Neuronal stem cell (in vitro differentiated cells): Measurements from ENCODE around the gene DUSP9.

Experiments
- DNase-seq: peaks from one replicate; pipeline ENCODE4 v3.0.0-alpha.2; 2013; ENCODE audit warnings: low spot score
- H2AFZ ChIP-seq: one replicate; pipeline ENCODE4 v1.6.1; 2013; ENCODE audit warnings: mild to moderate bottlenecking, low read length, inconsistent platforms
- H2AK5ac ChIP-seq: 2 replicates; pipeline ENCODE4 v1.6.1; 2013; ENCODE audit warnings: low read depth, mild to moderate bottlenecking, inconsistent platforms, low read length, moderate library complexity, mixed read lengths
- H2BK120ac ChIP-seq: 2 replicates; pipeline ENCODE4 v1.6.1; 2013; ENCODE audit warnings: low read depth, mild to moderate bottlenecking, inconsistent platforms, low read length, moderate library complexity, mixed read lengths
- H2BK12ac ChIP-seq: one replicate; pipeline ENCODE4 v1.6.1; 2013; ENCODE audit warnings: low read length, inconsistent platforms
- H2BK15ac ChIP-seq: 2 replicates; pipeline ENCODE4 v1.6.1; 2013; ENCODE audit warnings: mild to moderate bottlenecking, low read length, inconsistent platforms, mixed read lengths
- H2BK5ac ChIP-seq: one replicate; pipeline ENCODE4 v1.6.1; 2013; ENCODE audit warnings: inconsistent platforms, mild to moderate bottlenecking, low read length, moderate library complexity
- H3K14ac ChIP-seq: one replicate; pipeline ENCODE4 v1.6.1; 2013; ENCODE audit warnings: low read length, inconsistent platforms
- H3K18ac ChIP-seq: 2 replicates; pipeline ENCODE4 v1.6.1; 2013; ENCODE audit warnings: low read length, inconsistent platforms
- H3K23ac ChIP-seq: 2 replicates; pipeline ENCODE4 v1.6.1; 2013; ENCODE audit warnings: low read depth, mild to moderate bottlenecking, mixed read lengths, low read length, inconsistent platforms; ENCODE audit not compliant: poor library complexity
- H3K27ac ChIP-seq: replicated peaks from 3 replicates; pipeline ENCODE4 v1.5.1; 2013; ENCODE audit warnings: low read length, inconsistent platforms
- H3K27me3 ChIP-seq, 3 experiments: 2 replicates each; pipeline ENCODE4 v1.6.1; 2013; ENCODE audit warnings: low read length in 3 of 3, mild to moderate bottlenecking in 2 of 3, inconsistent platforms in 1 of 3, low read depth in 1 of 3, mixed read lengths in 1 of 3, moderate library complexity in 1 of 3; ENCODE audit not compliant: control insufficient read depth in 3 of 3, insufficient read depth in 3 of 3
- H3K36me3 ChIP-seq, 2 donors: replicated peaks in 1 of 2; 2 replicates each; pipeline ENCODE4 v1.6.1; 2013; ENCODE audit warnings: low read length in 2 of 2; ENCODE audit not compliant: control insufficient read depth in 2 of 2, insufficient read depth in 2 of 2
- H3K4ac ChIP-seq: 2 replicates; pipeline ENCODE4 v1.6.1; 2013; ENCODE audit warnings: inconsistent platforms, mild to moderate bottlenecking, low read length, moderate library complexity
- H3K4me1 ChIP-seq, 2 donors: 1 replicate in 1 of 2; 2 replicates in 1 of 2; pipeline ENCODE4 v1.6.1; 2013; ENCODE audit warnings: low read length in 2 of 2, low read depth in 1 of 2; ENCODE audit not compliant: control insufficient read depth in 2 of 2, insufficient read depth in 1 of 2
- H3K4me2 ChIP-seq: one replicate; pipeline ENCODE4 v1.6.1; 2013; ENCODE audit warnings: mild to moderate bottlenecking, low read length, inconsistent platforms; ENCODE audit not compliant: insufficient read depth, poor library complexity, severe bottlenecking
- H3K4me3 ChIP-seq, 2 donors: 2 replicates each; pipeline ENCODE4 v1.5.1; 2013; ENCODE audit warnings: low read length in 2 of 2, mild to moderate bottlenecking in 2 of 2, inconsistent platforms in 1 of 2, moderate library complexity in 1 of 2
- H3K79me1 ChIP-seq: one replicate; pipeline ENCODE4 v1.6.1; 2013; ENCODE audit warnings: low read depth, mild to moderate bottlenecking, inconsistent platforms, low read length, moderate library complexity
- H3K9ac ChIP-seq: one replicate; pipeline ENCODE4 v1.6.1; 2013; ENCODE audit warnings: mild to moderate bottlenecking, low read depth, low read length, inconsistent platforms; ENCODE audit not compliant: poor library complexity
- H3K9me3 ChIP-seq, 2 donors: replicated peaks in 1 of 2; 2 replicates each; pipeline versions ENCODE3 to v1.6.1; 2013; ENCODE audit warnings: low read length in 2 of 2, mild to moderate bottlenecking in 2 of 2, inconsistent platforms in 1 of 2, low read depth in 1 of 2, mixed read lengths in 1 of 2, moderate library complexity in 1 of 2; ENCODE audit not compliant: control insufficient read depth in 2 of 2, insufficient read depth in 1 of 2
- H4K8ac ChIP-seq: one replicate; pipeline ENCODE4 v1.6.1; 2013; ENCODE audit warnings: low read depth, mild to moderate bottlenecking, inconsistent platforms, low read length, moderate library complexity
- H4K91ac ChIP-seq: one replicate; pipeline ENCODE4 v1.6.1; 2013; ENCODE audit warnings: low read length, low read depth, mild to moderate bottlenecking, inconsistent platforms; ENCODE audit not compliant: poor library complexity
- WGBS, 2 donors: extraction: QIAGEN DNeasy Blood & Tissue Kit; methylation state at CpG; one replicate each; pipeline ENCODE4 v1.1.7; 2013; ENCODE audit warnings: missing lambda C conversion rate in 2 of 2, mixed read lengths in 1 of 2; ENCODE audit not compliant: insufficient read length in 2 of 2, insufficient replicate concordance in 1 of 2; ENCODE audit errors: extremely low coverage in 2 of 2; 5-methylcytosine and 5-hydroxymethylcytosine counted together

DUSP9 gene

GRCh38 chrX:153641627-153642026, 5.4 kb upstream of the DUSP9 start:
- Histone ChIP-seq H3K9me3 (no peaks in the 10 kb centered on the region), H2BK120ac (no peak overlapping the region), H3K4me2 (peak overlapping the region; percentile 49), H2AFZ (peak overlapping the region; percentile 15), H2BK5ac (no peak overlapping the region), H3K27ac (no peak overlapping the region), H2AK5ac (no peak overlapping the region), H3K4ac (no peak overlapping the region), H3K18ac (peak overlapping the region; percentile 44), H3K14ac (no peak overlapping the region), H3K23ac (no peak overlapping the region), H3K27me3 (peaks cover 4 to 90% (median 38%) of the 10 kb centered on the region in 3 experiments), H3K4me3 (no peak overlapping the region), H3K4me1 (peaks cover 14 to 16% of the 10 kb centered on the region in 2 donors), H3K9ac (no peak overlapping the region), H4K91ac (no peak overlapping the region), H2BK15ac (no peak overlapping the region), H3K79me1 (no peaks in the 10 kb centered on the region), H3K36me3 (no peaks in the 10 kb centered on the region), H4K8ac (no peak overlapping the region), H2BK12ac (no peak overlapping the region)
- no CpG with 5 or more reads among the region's 8 CpGs for WGBS, 2 donors
- DNase-seq: no peak

GRCh38 chrX:153642051-153642654, 4.8 kb upstream of the DUSP9 start:
- H4K91ac ChIP-seq: no peak overlapping the region
- peak overlapping the region; percentile 49 for H3K4me2 ChIP-seq
- WGBS, 2 donors: no CpG with 5 or more reads among the region's 62 CpGs
- H3K79me1 ChIP-seq: no peaks in the 10 kb centered on the region
- H2BK12ac ChIP-seq: no peak overlapping the region
- H4K8ac ChIP-seq: no peak overlapping the region
- no peaks in the 10 kb centered on the region for H3K9me3 ChIP-seq
- H2BK5ac ChIP-seq: no peak overlapping the region
- no peak overlapping the region for H2BK15ac ChIP-seq
- H2AK5ac ChIP-seq: no peak overlapping the region
- H3K4ac ChIP-seq: no peak overlapping the region
- H3K36me3 ChIP-seq: no peaks in the 10 kb centered on the region
- H3K4me3 ChIP-seq: peak overlapping the region in 1 of 2 donors; percentile 21
- no peak overlapping the region for H3K9ac ChIP-seq
- peaks cover 4 to 89% (median 41%) of the 10 kb centered on the region in 3 experiments for H3K27me3 ChIP-seq
- H3K4me1 ChIP-seq: peaks cover 14 to 16% of the 10 kb centered on the region in 2 donors
- peak overlapping the region; percentile 44 for H3K18ac ChIP-seq
- H2BK120ac ChIP-seq: no peak overlapping the region
- no peak overlapping the region for H3K27ac ChIP-seq
- H3K14ac ChIP-seq: no peak overlapping the region
- DNase-seq: no peak
- peak overlapping the region; percentile 22 for H2AFZ ChIP-seq
- no peak overlapping the region for H3K23ac ChIP-seq

- no peak overlapping the region for H3K9ac ChIP-seq
- H3K27ac ChIP-seq: no peak overlapping the region
- H3K23ac ChIP-seq: no peak overlapping the region
- H3K4ac ChIP-seq: no peak overlapping the region
- peak overlapping the region; percentile 85 for H3K18ac ChIP-seq
- H3K79me1 ChIP-seq: no peaks in the 10 kb centered on the region
- H2BK120ac ChIP-seq: no peak overlapping the region
- peak overlapping the region; percentile 47 for H3K14ac ChIP-seq
- no peak overlapping the region for H4K91ac ChIP-seq
- H3K4me2 ChIP-seq: peak overlapping the region; percentile 49
- H3K4me3 ChIP-seq: peak overlapping the region; percentile 21 to 71
- H3K9me3 ChIP-seq: no peaks in the 10 kb centered on the region
- H2AK5ac ChIP-seq: peak overlapping the region; percentile 70
- H3K36me3 ChIP-seq: no peaks in the 10 kb centered on the region
- H3K4me1 ChIP-seq: peaks cover 14 to 16% of the 10 kb centered on the region in 2 donors
- peak overlapping the region; percentile 22 for H2AFZ ChIP-seq
- no peak overlapping the region for H2BK15ac ChIP-seq
- peaks cover 7 to 89% (median 48%) of the 10 kb centered on the region in 3 experiments for H3K27me3 ChIP-seq
- no peak for DNase-seq
- peak overlapping the region; percentile 75 for H2BK12ac ChIP-seq
- H2BK5ac ChIP-seq: no peak overlapping the region
- H4K8ac ChIP-seq: no peak overlapping the region
- no CpG with 5 or more reads among the region's 48 CpGs for WGBS, 2 donors
These were observed 4.2 kb upstream of the DUSP9 start for GRCh38 chrX:153642655-153643430.
